ENCODE measurements around the gene SERPING1.
A peak's percentile ranks its signal among the peaks of the same experiment; 100 is the strongest.

DNA sequence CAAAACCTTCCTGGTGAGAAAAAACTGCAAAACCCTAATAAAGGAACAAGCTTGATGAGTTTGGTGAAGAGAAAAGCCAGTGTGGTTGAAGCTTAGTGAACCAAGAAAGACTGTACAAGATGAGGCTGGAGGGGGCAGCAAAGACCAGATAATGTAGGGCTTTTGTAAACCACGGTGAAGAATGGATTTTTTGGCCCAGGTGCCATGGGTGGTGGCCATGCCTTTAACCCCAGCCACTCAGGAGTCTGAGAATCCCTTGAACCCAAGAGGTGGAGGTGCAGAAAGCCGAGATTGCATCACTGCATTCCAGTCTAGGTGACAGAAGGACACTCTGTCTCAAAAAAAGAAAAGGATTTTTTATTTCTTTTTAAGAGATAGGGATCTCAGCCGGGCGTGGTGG, 65.4 kb downstream of the SERPING1 start:
- TF ChIP-seq NFIC (IDR thresholded peaks at IDR 0.05; ENCODE audit: borderline replicate concordance) (no peak), SIN3A (IDR thresholded peaks at IDR 0.05; ENCODE audit: borderline replicate concordance, low read depth, low read length) (no peak), POLR2AphosphoS5 (IDR thresholded peaks at IDR 0.05; ENCODE audit: low read depth, low read length) (no peak)
- TF ChIP-seq, protein P1, sequence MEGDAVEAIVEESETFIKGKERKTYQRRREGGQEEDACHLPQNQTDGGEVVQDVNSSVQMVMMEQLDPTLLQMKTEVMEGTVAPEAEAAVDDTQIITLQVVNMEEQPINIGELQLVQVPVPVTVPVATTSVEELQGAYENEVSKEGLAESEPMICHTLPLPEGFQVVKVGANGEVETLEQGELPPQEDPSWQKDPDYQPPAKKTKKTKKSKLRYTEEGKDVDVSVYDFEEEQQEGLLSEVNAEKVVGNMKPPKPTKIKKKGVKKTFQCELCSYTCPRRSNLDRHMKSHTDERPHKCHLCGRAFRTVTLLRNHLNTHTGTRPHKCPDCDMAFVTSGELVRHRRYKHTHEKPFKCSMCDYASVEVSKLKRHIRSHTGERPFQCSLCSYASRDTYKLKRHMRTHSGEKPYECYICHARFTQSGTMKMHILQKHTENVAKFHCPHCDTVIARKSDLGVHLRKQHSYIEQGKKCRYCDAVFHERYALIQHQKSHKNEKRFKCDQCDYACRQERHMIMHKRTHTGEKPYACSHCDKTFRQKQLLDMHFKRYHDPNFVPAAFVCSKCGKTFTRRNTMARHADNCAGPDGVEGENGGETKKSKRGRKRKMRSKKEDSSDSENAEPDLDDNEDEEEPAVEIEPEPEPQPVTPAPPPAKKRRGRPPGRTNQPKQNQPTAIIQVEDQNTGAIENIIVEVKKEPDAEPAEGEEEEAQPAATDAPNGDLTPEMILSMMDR (IDR thresholded peaks at IDR 0.05) = peak; percentile 22; the same call in 1 of the 2 replicates
